Epithelial cell of proximal tubule (primary cell): ENCODE measurements around the gene RAPGEF1. TPM values are rescaled to one million over a fixed set of nuclear protein-coding genes. Genes with fewer than 3 reads are reported as not detected.
"Not testable (repeated sequence)": the region's sequence is repeated elsewhere in the genome, so short reads cannot be mapped to it uniquely, and the experiment has no call there.

Source experiments
- DNase-seq: peaks from one replicate; pipeline ENCODE4 v3.0.0-alpha.2; 2011; ENCODE audit warnings: low read depth
- H3K4me3 ChIP-seq: 2 replicates; pipeline ENCODE4 v1.5.1; 2011; ENCODE audit warnings: low read depth, mild to moderate bottlenecking, low read length
- total RNA-seq: library from RNA; depleted of rRNA; stranded (reverse); fragments of >200 nt; gene quantifications from 2 replicates; pipeline ENCODE4 v1.2.3, GENCODE V29; 2015
- TF ChIP-seq, protein P1 (sequence below): conservative IDR thresholded peaks from 2 replicates; pipeline ENCODE4 v1.5.1; 2012; ENCODE audit warnings: low read depth, mild to moderate bottlenecking, low read length

Gene RAPGEF1
- total RNA-seq, 1 donor from 2014 or later, result 34.8 TPM

GRCh38 chr9:131668057-131668438 is 71.8 kb downstream of the RAPGEF1 start:
- TF ChIP-seq, protein P1, sequence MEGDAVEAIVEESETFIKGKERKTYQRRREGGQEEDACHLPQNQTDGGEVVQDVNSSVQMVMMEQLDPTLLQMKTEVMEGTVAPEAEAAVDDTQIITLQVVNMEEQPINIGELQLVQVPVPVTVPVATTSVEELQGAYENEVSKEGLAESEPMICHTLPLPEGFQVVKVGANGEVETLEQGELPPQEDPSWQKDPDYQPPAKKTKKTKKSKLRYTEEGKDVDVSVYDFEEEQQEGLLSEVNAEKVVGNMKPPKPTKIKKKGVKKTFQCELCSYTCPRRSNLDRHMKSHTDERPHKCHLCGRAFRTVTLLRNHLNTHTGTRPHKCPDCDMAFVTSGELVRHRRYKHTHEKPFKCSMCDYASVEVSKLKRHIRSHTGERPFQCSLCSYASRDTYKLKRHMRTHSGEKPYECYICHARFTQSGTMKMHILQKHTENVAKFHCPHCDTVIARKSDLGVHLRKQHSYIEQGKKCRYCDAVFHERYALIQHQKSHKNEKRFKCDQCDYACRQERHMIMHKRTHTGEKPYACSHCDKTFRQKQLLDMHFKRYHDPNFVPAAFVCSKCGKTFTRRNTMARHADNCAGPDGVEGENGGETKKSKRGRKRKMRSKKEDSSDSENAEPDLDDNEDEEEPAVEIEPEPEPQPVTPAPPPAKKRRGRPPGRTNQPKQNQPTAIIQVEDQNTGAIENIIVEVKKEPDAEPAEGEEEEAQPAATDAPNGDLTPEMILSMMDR, result no peak
- H3K4me3 ChIP-seq, result no peak overlapping the region

DNA sequence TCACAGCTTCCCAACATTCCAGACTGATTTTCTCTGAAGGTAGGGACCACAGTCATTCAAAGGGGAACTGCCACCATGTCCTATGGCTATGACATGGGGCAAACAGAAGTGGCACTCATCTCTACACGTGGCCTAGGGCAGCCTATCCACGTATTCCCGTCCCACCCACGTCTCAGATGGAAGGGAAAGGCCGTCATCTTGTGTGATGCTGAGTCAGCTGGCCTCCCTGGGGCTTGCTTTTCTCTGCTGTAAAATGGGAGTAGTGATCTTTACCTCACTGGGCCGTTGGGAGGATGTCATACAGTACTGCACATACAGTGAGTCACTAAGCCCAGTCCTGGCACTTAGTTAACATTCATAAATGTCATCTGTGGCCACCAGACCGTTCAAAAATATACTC is 72.3 kb downstream of the RAPGEF1 start:
- TF ChIP-seq, protein P1, result no peak
- DNase-seq, result no peak
- no peak overlapping the region for H3K4me3 ChIP-seq

More at GRCh38 chr9:131668057-131668438, 71.8 kb downstream of the RAPGEF1 start:
- no peak for DNase-seq

DNA sequence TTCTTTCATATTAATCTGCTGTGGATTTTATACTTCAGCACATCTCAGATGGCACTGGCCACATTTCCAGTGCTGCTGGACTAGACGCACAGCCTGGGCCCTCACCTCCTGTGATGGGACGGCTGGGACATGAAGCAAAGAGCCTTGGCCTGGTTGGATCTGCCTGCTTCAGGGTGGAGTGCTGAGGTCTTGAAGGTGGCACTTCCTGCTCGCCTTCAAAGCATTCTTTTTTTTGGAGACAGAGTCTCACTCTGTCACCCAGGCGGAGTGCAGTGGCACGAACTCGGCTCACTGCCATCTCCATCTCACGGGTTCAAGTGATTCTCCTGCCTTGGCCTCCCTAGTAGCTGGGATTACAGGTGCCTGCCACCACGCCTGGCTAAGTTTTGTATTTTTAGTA is 73.1 kb downstream of the RAPGEF1 start:
- TF ChIP-seq, protein P1, result no peak
- no peak for DNase-seq
- H3K4me3 ChIP-seq, result no peak overlapping the region

DNA sequence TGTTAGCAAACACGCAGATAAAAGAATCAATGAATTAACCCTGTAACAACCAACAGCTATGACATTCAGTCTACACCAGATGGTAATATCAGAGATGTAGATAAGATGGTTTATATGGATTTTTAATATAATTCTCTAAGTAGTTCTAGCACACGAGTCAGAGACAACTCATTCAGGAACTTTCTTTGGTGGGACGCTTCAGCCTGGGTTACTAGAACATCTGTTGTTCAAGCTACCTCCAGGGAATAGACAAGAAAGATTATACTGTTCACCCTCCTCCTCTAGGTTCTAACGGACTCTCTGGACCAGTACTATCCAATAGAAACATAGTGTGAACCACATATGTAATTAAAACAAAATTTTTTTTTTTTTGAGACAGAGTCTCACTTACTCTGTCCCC is 73.8 kb downstream of the RAPGEF1 start:
- TF ChIP-seq, protein P1, result no peak
- no peak for DNase-seq
- H3K4me3 ChIP-seq, result no peak overlapping the region

DNA sequence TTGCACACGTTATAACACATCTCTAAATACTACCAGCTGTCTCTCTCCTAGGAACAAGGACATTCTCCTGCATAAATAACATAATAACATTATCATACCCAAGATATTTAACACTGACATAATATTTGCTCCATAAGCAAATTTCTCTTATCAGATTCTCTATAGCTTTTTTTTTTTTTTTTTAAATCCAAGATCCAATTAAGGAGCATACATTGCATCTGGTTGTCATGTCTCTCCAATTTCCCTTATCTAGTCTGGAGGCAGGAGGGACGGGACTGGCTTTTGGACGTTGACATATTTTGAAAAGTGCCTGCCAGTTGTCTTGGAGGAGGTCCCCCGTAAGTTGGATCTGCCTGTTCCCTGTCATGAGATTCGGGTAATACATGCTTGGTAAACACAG is 76.6 kb downstream of the RAPGEF1 start:
- no peak overlapping the region for H3K4me3 ChIP-seq
- DNase-seq, result no peak
- TF ChIP-seq, protein P1, result no peak

- H3K4me3 ChIP-seq, DNase-seq: not testable (repeated sequence)
These were observed 77.6 kb downstream of the RAPGEF1 start for GRCh38 chr9:131662289-131662621.

GRCh38 chr9:131661568-131662288 is 78.1 kb downstream of the RAPGEF1 start:
- TF ChIP-seq, protein P1, result no peak
- no peak for DNase-seq
- no peak overlapping the region for H3K4me3 ChIP-seq
